BE2C (cell line): ENCODE results near the gene NRN1L. TPM values are rescaled to one million over a fixed set of nuclear protein-coding genes. Genes with fewer than 3 reads are reported as not detected.
"Not testable (repeated sequence)": the region's sequence is repeated elsewhere in the genome, so short reads cannot be mapped to it uniquely, and the experiment has no call there.

ENCODE experiments used
- DNase-seq: peaks from one replicate; pipeline ENCODE4 v3.0.0-alpha.2; 2020
- H3K27me3 ChIP-seq: fragments of 250-450 bp; sonication (Bioruptor Pico); 2 replicates; pipeline ENCODE4 v1.5.1; 2020; ENCODE audit warnings: mild to moderate bottlenecking
- H3K36me3 ChIP-seq: fragments of 250-450 bp; sonication (Bioruptor Pico); 2 replicates; pipeline ENCODE4 v1.5.1; 2020; ENCODE audit warnings: mild to moderate bottlenecking
- H3K4me1 ChIP-seq: fragments of 250-450 bp; sonication (Bioruptor Pico); 2 replicates; pipeline ENCODE4 v1.5.1; 2020
- H3K4me3 ChIP-seq: 2 replicates; pipeline ENCODE4 v1.5.1; 2011; ENCODE audit warnings: low read depth, low read length
- H3K9me3 ChIP-seq: fragments of 250-450 bp; sonication (Bioruptor Pico); 2 replicates; pipeline ENCODE4 v1.5.1; 2020
- polyA plus RNA-seq: library from polyadenylated mRNA; unstranded; fragments of >200 nt; gene quantifications from one replicate; pipeline ENCODE4 v1.2.1, GENCODE V29; 2012; ENCODE audit warnings: low read depth, missing spikeins; ENCODE audit not compliant: insufficient read length, insufficient read depth
- TF ChIP-seq, protein P1 (sequence below): IDR thresholded peaks from 2 replicates; pipeline ENCODE4 v1.5.1; 2012; ENCODE audit warnings: mild to moderate bottlenecking, low read depth, low read length

NRN1L gene
- not detected for polyA plus RNA-seq

GRCh38 chr16:67884684-67885083, at the start of gene NRN1L:
NRN1L (plus strand) TSS chr16:67884885; CDS start chr16:67884904, 19 bp downstream.
- TF ChIP-seq, protein P1, sequence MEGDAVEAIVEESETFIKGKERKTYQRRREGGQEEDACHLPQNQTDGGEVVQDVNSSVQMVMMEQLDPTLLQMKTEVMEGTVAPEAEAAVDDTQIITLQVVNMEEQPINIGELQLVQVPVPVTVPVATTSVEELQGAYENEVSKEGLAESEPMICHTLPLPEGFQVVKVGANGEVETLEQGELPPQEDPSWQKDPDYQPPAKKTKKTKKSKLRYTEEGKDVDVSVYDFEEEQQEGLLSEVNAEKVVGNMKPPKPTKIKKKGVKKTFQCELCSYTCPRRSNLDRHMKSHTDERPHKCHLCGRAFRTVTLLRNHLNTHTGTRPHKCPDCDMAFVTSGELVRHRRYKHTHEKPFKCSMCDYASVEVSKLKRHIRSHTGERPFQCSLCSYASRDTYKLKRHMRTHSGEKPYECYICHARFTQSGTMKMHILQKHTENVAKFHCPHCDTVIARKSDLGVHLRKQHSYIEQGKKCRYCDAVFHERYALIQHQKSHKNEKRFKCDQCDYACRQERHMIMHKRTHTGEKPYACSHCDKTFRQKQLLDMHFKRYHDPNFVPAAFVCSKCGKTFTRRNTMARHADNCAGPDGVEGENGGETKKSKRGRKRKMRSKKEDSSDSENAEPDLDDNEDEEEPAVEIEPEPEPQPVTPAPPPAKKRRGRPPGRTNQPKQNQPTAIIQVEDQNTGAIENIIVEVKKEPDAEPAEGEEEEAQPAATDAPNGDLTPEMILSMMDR: no peak
- Histone ChIP-seq H3K36me3 (peaks cover 45% of the 10 kb centered on the region), H3K4me3 (no peak within 1 kb of the TSS), H3K4me1 (peaks cover 7% of the 10 kb centered on the region), H3K27me3 (no peaks in the 10 kb centered on the region), H3K9me3 (no peaks in the 10 kb centered on the region)
- DNase-seq: peak; percentile 97

GRCh38 chr16:67837190-67837589, 47.5 kb upstream of the NRN1L start:
- not testable (repeated sequence) for H3K4me1 ChIP-seq, H3K9me3 ChIP-seq, H3K36me3 ChIP-seq, H3K4me3 ChIP-seq, H3K27me3 ChIP-seq, DNase-seq

- H3K27me3 ChIP-seq: no peaks in the 10 kb centered on the region
- H3K4me3 ChIP-seq: no peak overlapping the region
- H3K4me1 ChIP-seq: no peaks in the 10 kb centered on the region
- TF ChIP-seq, protein P1: no peak
- H3K36me3 ChIP-seq: no peaks in the 10 kb centered on the region
- no peak for DNase-seq
- H3K9me3 ChIP-seq: no peaks in the 10 kb centered on the region
Observed at GRCh38 chr16:67837811-67838210, 46.9 kb upstream of the NRN1L start.

DNA sequence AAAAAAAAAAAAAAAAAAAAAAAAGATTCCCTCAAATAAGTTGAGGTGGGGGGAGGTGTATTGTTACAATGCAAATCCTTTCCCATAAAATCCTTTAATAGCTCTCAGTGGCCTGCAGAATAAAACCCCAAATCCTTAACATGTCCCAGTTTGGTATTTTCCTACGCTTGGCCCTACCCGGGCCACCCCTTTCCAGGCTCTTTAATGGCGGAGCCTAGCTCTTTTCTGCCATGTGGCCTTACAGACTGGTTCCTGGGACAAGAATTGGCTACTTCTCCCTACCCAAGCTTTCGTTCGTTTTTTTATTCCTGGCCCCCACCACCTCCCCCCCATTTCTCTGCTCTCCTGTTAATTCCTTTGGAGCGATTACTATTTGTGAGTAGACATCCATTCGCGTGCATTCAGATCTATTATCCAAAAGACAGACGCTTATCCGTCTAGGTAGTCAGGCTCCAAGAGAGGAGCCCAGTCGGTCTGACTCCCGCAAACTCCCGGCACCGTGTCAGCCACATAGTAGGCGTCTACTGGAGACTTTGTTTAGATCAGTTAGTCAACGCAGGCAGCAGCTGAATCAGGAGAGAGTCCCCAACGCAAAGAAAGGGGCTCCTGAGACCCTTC, 43.4 kb upstream of the NRN1L start:
- TF ChIP-seq, protein P1: no peak
- no peaks in the 10 kb centered on the region for H3K36me3 ChIP-seq
- no peaks in the 10 kb centered on the region for H3K27me3 ChIP-seq
- peak overlapping the region; percentile 92 for H3K4me3 ChIP-seq
- no peaks in the 10 kb centered on the region for H3K4me1 ChIP-seq
- DNase-seq: no peak
- H3K9me3 ChIP-seq: no peaks in the 10 kb centered on the region

DNA sequence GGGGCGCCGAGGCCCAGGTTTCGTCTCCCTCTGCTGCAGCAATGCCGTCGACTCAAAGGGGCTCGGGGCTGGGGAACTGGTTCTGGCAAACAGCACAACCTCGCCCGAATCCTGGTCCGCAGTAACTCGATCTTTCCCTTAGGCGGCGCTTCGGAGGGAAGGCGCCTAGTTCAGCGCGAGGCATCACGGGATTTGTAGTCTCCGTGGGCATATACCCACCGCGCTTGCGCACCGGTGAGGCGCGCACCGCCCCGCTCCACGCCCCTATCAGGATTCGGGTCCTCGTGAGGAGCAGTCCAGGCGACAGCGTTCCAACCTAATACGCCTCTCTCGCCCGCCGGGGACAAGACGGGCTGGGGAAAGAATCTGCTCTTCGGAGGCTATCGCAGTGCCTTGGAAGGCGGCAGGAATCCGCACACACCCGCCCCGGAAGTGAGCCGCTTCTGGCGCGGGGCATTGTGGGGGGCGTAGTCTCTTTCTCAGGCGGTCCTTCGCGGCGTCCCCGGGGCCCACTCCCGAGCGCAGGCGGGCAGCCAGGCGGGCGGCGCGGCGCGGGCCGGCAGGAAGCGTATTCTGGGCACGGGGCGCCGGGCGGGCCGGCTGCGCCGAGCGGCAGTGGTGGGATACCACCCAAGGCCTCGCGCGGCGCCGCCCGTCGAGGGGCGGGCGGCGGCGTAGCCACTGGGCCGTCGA, 42.7 kb upstream of the NRN1L start, which contains the start of gene THAP11:
TSS of gene THAP11 (plus strand) at position 505 of the 693 bp plus-strand sequence. CDS start 235 bp downstream, outside the sequence.
- TF ChIP-seq, protein P1: peak; percentile 78
- H3K4me1 ChIP-seq: no peaks in the 10 kb centered on the region
- peak within 1 kb of the TSS; percentile 92 for H3K4me3 ChIP-seq
- no peaks in the 10 kb centered on the region for H3K27me3 ChIP-seq
- no peaks in the 10 kb centered on the region for H3K36me3 ChIP-seq
- no peaks in the 10 kb centered on the region for H3K9me3 ChIP-seq
- peak; percentile 96 for DNase-seq

DNA sequence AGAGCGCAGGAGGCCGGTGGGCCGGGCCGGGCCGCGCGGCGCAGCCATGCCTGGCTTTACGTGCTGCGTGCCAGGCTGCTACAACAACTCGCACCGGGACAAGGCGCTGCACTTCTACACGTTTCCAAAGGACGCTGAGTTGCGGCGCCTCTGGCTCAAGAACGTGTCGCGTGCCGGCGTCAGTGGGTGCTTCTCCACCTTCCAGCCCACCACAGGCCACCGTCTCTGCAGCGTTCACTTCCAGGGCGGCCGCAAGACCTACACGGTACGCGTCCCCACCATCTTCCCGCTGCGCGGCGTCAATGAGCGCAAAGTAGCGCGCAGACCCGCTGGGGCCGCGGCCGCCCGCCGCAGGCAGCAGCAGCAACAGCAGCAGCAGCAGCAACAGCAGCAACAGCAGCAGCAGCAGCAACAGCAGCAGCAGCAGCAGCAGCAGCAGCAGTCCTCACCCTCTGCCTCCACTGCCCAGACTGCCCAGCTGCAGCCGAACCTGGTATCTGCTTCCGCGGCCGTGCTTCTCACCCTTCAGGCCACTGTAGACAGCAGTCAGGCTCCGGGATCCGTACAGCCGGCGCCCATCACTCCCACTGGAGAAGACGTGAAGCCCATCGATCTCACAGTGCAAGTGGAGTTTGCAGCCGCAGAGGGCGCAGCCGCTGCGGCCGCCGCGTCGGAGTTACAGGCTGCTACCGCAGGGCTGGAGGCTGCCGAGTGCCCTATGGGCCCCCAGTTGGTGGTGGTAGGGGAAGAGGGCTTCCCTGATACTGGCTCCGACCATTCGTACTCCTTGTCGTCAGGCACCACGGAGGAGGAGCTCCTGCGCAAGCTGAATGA, 42.0 kb upstream of the NRN1L start:
- H3K4me1 ChIP-seq: no peaks in the 10 kb centered on the region
- H3K4me3 ChIP-seq: peak overlapping the region; percentile 92
- DNase-seq: peak; percentile 73
- H3K9me3 ChIP-seq: no peaks in the 10 kb centered on the region
- H3K27me3 ChIP-seq: no peaks in the 10 kb centered on the region
- TF ChIP-seq, protein P1: peak; percentile 40; the same call in 1 of the 2 replicates
- H3K36me3 ChIP-seq: no peaks in the 10 kb centered on the region
